Tongue (tissue), 2 donors: ENCODE results near the gene PCDHGC4. TPM values are rescaled to one million over a fixed set of nuclear protein-coding genes. Genes with fewer than 3 reads are reported as not detected.
A peak's percentile ranks its signal among the peaks of the same experiment; 100 is the strongest.

Experiments used
- DNase-seq: peaks from one replicate; pipeline ENCODE4 v3.0.0-alpha.2; 2015
- total RNA-seq: library from RNA; depleted of rRNA; stranded (reverse); fragments of >200 nt; gene quantifications from one replicate; pipeline ENCODE4 v1.2.3, GENCODE V29; 2014

Gene PCDHGC4
- 7.9 TPM for total RNA-seq

DNA sequence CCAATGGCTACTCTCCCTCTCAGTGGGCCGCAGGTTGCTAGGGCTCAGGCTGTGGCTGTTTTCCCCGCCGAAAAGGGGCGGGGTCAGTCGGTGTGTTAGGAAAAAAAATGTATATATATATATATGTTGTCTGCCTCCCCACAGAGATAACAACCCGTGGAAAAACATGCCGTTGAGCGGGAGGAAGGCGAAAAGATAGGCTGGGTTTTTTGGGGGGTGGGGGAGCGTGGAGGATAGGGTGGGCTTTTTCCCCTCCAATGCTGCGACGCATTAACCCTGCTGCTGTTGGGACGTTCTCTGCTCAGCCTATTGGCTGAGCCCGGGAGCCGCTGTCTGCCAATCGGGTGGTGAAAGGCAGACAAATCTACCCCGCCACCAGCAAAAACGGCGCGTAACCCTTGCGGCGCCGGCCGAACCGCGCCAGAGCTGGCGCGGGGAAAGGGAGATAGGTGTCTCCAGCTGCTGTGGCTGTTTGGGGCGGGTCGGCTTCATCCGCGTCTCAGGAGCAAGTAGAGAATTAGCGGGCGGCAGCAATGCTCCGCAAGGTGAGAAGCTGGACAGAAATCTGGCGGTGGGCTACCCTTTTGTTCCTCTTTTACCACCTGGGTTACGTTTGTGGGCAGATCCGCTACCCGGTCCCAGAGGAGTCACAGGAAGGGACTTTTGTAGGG lies at the start of gene PCDHGC4:
Gene PCDHGC4, plus strand, starts transcription at position 390 of the 671 bp plus-strand sequence. Its CDS starts 144 bp downstream, at position 534.
- peak; percentile 79 for DNase-seq

DNA sequence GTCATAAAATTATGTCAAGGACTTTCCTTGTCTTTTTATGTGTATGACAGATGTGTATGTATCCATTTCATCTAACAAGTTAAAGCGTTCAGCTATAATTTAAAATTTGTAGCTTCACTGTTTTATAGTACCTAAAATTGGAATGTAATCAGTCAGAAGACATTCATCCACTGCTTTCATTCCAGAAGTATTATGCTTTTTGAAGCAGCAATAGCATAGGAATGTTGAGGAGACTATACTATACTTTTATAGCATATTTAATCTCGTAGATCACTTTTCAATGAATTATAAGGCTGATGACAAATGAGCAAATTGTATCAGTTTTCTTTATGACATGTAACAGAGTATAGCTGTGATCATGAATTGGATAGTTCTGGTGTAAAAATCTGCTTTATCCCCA lies 47.6 kb upstream of the PCDHGC4 start:
- DNase-seq = no peak

DNA sequence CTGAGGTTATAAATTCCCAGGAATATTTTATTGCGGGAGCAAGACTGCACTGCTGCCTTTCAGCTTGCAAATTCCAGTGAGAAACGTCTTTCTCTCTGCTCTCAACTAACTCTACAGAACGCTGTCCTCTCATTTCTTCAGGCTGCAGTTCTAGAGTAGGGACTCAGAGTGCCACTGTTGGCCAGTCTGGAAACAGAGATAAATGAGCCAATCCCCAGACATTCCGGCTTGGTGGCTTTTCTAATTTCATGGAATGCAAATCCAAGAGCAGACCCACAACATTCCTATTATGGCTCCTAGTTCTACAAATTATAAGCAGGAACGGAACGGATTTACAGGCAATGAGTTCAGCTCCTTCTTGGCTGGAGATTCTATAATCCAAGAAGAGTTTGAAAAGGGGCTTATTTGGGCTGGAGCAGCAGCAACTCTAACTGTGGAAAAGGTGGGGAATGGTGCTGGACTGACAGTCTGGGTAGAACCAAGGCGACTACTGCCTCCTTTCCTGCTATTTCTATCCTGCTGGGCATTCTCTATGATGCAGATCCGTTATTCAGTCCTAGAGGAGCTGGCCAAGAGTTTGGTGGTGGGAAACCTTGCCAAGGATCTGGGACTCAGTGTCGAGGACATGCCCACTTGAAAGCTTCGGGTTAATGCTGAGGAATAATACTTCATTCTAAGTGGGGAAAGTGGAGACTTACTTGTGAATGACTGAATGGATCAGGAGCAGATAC lies 45.3 kb upstream of the PCDHGC4 start:
- DNase-seq = no peak

DNA sequence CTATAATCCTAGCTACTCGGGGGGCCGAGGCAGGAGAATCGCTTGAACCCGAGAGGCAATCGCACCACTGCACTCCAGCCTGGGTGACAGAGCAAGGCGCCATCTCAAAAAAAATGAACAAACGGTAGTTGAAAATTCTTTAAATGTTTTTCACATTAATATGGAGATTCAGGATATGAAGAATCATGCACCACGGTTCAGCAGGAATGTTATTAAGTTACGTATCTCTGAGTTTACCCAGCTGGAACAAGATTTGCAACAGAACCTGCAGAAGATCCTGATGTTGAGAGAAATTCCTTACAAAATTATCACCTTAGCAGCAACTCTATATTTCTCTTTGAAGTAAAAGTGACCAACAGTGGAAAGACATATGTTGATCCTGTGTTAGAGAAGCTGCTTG lies 44.5 kb upstream of the PCDHGC4 start:
- no peak for DNase-seq

DNA sequence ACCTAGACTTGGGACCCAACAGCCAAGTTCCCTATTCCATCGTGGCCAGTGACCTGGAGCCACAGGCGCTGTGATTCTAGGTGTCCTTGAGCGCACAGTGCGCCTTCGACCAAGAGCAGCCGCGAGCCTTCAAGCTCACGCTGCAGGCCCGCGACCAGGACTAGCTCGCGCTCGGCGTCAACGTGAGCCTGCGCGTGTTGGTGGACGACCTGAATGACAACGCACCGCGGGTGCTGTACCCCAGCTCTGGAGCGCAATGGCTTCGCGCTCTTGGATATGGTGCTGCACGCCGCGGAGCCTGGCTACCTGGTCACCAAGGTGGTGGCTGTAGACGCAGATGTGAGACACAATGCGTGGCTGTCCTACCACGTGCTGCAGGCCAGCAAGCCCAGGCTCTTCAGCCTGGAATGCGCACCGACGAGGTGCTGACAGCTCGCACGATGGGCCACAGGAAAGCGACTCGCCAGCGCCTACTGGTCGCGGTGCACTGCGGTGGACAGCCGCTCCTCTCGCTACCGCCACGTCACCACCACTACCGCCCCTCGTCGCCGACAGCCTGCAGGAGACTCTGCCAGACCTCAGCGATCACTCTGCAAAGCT lies 43.2 kb upstream of the PCDHGC4 start:
- no peak for DNase-seq

DNA sequence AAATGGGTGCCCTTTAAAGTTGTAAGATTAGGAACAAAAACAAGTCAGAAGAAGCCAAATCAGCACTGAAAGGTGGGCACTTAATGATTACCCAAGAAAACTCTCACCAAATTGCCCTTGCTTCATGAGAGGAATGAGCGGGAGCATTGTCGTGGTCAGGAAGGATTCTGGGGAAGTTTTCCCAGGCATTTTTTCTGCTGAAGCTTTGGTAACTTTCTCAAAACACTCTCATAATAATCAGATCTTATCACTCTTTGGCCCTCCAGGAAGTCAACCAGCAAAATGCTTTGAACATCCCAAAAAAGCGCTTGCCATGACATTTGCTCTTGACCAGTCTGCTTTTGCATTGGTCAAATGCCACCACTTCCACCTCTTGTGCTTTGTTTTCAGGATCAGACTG lies 19.5 kb upstream of the PCDHGC4 start:
- DNase-seq = no peak

DNA sequence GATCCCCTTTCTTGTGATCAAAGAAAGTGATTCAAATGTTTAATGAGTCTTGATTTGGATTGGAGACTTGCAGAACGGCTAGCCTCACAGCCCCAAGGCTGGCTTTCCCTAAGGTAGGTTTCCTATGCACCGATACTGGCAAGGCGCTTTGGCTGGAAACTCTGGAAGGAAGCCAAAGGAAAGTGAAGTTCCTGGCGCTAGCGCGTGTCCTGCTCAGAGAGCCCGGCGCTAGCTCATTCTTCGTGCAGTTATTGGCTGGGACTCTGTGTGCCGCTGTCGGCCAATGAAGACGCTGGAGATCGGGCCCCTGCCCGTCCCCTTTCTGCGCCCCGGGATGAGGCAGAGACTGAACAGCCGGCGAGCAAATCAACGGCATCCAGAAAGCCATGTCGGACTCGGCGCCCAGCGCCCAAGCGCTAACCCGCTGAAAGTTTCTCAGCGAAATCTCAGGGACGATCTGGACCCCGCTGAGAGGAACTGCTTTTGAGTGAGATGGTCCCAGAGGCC lies 9.2 kb upstream of the PCDHGC4 start, which contains the start of gene PCDHGC3:
Gene PCDHGC3, plus strand, starts transcription at position 342 of the 507 bp plus-strand sequence. Its CDS starts 151 bp downstream, at position 493.
- peak; percentile 98 for DNase-seq

DNA sequence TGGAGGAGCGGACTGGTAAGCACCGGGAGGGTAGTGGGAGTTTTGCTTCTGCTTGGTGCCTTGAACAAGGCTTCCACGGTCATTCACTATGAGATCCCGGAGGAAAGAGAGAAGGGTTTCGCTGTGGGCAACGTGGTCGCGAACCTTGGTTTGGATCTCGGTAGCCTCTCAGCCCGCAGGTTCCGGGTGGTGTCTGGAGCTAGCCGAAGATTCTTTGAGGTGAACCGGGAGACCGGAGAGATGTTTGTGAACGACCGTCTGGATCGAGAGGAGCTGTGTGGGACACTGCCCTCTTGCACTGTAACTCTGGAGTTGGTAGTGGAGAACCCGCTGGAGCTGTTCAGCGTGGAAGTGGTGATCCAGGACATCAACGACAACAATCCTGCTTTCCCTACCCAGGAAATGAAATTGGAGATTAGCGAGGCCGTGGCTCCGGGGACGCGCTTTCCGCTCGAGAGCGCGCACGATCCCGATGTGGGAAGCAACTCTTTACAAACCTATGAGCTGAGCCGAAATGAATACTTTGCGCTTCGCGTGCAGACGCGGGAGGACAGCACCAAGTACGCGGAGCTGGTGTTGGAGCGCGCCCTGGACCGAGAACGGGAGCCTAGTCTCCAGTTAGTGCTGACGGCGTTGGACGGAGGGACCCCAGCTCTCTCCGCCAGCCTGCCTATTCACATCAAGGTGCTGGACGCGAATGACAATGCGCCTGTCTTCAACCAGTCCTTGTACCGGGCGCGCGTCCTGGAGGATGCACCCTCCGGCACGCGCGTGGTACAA lies 8.5 kb upstream of the PCDHGC4 start:
- DNase-seq = peak; percentile 92

DNA sequence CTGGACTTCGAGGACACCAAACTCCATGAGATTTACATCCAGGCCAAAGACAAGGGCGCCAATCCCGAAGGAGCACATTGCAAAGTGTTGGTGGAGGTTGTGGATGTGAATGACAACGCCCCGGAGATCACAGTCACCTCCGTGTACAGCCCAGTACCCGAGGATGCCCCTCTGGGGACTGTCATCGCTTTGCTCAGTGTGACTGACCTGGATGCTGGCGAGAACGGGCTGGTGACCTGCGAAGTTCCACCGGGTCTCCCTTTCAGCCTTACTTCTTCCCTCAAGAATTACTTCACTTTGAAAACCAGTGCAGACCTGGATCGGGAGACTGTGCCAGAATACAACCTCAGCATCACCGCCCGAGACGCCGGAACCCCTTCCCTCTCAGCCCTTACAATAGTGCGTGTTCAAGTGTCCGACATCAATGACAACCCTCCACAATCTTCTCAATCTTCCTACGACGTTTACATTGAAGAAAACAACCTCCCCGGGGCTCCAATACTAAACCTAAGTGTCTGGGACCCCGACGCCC lies 7.7 kb upstream of the PCDHGC4 start:
- DNase-seq = peak; percentile 24

DNA sequence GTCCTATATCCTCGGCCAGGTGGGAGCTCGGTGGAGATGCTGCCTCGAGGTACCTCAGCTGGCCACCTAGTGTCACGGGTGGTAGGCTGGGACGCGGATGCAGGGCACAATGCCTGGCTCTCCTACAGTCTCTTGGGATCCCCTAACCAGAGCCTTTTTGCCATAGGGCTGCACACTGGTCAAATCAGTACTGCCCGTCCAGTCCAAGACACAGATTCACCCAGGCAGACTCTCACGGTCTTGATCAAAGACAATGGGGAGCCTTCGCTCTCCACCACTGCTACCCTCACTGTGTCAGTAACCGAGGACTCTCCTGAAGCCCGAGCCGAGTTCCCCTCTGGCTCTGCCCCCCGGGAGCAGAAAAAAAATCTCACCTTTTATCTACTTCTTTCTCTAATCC lies 7.0 kb upstream of the PCDHGC4 start:
- DNase-seq = peak; percentile 20

DNA sequence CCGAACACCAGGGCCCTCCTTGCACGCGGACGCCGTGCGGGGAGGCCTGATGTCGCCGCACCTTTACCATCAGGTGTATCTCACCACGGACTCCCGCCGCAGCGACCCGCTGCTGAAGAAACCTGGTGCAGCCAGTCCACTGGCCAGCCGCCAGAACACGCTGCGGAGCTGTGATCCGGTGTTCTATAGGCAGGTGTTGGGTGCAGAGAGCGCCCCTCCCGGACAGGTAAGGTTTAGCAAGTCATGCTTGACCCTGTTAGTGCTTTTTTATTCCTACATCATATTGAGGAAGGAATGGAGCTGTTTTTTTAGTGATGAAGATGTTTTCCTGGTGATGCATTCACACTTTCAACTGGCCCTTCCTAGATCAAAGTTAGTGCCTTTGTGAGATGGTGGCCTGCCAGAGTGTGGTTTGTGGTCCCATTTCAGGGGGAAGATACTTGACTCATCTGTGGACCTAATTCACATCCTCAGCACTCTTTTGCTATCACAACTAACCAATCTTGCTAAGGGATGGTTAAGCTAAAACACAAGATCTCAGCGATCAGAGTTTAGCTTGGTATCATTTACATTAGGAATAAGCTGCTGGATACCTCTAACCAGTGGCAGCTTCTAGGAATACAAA lies 6.4 kb upstream of the PCDHGC4 start:
- DNase-seq = peak; percentile 43

DNA sequence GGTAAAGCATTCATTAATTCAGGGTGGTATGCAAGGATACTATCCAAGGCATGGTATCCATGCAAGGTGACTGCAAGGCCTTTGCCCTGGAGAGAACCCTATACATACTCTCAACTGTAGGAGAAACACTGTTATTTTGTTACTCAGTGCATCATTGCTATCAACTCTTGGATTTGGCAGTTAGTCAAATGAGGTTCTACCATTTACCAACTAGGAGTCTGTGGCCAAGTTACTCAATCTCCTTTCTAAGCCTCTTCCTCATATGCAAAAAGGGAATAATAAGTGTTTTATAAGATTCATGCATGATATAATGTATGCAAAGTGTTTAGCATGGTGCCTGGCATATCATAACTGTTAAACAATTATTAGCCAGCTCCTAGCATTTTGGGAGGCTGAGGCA lies 5.1 kb upstream of the PCDHGC4 start:
- DNase-seq = no peak

DNA sequence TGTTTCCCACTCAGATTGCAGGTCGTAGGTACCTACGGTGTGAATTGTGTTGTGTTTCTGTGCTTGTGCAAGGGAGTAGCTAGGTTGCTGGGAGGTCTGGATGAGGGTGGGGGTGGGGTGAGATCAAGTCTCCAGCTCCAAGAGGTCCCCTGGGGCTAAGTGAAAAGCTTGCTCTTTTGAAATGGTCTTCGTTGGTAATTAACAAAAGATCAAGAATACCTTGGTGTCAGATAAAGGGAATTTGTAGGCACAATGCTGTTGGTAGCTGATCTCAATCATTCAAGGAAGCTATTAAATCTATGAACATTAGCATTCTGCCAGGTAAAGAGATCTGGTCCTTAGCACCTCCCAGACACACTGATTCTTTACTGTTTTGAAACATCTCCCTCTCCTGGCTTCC lies 928 bp upstream of the PCDHGC4 start:
- DNase-seq = no peak

DNA sequence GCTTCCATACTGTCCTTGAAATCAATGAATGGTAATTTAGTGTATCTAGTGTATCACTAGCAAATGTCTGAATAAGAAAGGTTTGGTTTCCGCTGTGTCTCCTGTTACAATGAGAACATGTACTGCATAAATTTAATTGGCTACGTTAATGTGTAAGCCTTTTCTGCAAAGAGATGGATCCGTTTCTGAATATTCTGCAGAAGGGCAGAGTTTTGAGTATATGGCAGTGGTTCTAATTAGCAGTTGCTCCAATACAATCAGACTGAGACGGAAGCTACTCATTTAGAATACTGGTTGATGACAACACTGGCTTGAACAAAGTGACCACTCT lies 555 bp upstream of the PCDHGC4 start:
- no peak for DNase-seq

DNA sequence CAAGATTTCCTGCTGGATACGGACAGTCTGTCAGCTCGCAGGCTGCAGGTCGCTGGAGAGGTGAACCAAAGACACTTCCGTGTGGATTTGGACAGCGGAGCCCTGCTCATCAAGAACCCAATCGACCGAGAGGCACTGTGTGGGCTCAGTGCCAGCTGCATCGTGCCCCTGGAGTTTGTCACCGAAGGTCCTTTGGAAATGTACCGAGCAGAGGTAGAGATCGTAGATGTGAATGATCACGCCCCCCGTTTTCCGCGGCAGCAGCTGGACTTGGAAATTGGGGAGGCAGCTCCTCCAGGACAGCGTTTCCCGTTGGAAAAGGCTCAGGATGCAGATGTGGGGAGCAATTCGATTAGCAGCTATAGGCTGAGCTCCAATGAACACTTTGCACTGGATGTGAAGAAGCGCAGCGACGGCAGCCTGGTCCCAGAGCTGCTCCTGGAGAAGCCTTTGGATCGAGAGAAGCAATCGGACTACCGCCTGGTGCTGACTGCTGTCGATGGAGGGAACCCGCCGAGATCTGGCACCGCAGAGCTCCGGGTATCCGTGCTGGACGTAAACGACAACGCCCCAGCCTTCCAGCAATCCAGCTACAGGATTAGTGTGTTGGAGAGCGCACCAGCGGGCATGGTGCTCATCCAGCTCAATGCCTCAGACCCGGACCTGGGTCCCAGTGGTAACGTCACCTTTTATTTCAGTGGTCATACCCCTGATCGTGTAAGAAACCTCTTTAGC lies 658 bp downstream of the PCDHGC4 start:
- peak; percentile 26 for DNase-seq

DNA sequence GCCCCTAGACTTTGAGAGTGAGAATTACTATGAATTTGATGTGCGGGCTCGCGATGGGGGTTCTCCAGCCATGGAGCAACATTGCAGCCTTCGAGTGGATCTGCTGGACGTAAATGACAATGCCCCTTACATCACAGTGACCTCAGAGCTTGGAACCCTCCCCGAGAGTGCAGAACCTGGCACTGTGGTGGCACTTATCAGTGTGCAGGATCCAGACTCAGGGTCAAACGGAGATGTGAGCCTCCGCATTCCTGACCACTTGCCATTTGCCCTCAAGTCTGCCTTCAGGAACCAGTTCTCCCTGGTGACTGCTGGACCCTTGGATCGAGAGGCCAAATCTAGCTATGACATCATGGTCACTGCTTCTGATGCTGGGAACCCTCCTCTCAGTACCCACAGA lies 1.3 kb downstream of the PCDHGC4 start:
- DNase-seq = no peak

DNA sequence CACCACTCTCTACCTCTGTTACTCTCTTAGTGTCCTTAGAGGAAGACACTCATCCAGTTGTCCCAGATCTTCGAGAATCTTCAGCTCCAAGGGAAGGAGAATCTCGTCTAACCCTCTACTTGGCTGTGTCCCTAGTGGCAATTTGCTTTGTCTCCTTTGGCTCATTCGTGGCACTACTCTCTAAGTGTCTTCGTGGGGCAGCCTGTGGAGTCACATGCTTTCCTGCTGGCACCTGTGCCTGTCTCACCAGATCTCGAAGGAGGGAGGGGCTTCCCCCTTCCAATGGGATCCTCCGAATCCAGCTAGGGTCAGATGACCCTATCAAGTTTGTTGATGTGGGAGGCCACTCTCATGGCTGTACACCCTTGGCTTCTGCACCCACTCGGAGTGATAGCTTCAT lies 2.3 kb downstream of the PCDHGC4 start:
- DNase-seq = no peak

DNA sequence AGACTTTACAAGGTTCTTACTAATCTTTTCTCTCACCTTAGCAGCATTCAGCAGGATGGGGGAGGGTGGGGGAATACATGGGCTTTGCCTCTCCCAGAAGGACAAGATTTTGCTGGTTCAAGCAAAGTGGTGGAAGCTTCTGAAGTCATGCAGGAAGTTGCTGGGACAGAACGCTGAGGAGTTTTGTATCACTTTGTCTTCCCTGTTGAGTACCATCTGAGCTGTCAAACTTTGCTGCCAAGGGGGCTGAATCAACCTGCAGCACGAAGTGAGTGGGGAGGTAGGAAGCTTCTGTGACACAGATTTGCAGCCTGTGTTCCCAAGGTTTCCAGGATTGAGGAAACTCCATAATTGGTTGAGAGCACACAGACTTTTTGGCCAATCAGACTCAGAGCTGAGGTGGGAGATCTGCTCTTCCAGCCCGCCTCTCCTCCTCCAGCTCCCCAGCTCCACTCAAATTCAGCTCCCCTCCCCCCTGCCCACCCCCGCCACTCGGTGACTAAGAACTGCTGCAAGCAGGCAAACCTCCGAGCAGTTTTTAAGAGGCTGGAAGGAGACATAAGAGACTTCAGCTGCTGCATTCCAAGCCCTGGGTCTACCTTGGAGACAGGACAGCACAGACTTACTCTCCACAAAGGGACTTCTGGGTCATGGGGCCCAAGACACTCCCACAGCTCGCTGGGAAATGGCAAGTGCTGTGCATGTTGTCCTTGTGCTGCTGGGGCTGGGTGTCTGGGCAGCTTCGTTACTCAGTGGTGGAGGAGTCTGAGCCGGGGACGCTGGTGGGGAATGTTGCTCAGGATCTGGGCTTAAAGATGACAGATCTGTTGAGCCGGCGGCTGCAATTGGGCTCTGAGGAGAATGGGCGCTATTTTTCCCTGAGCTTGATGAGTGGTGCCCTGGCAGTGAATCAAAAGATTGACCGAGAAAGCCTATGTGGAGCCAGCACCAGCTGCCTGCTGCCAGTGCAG lies 4.0 kb downstream of the PCDHGC4 start, which contains the start of gene PCDHGC5:
Gene PCDHGC5, plus strand, starts transcription at position 491 of the 971 bp plus-strand sequence. Its CDS starts 160 bp downstream, at position 651.
- DNase-seq = no peak

DNA sequence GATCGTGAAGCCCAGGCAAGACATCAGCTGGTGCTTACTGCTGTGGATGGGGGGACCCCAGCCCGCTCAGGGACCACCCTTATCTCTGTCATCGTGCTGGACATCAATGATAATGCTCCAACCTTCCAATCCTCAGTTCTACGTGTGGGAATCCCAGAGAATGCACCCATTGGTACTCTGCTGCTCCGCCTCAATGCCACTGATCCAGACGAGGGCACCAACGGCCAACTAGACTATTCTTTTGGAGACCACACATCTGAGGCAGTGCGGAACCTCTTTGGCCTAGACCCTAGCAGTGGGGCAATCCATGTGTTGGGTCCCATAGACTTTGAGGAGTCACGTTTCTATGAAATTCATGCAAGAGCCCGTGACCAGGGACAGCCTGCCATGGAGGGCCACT lies 5.0 kb downstream of the PCDHGC4 start:
- no peak for DNase-seq

DNA sequence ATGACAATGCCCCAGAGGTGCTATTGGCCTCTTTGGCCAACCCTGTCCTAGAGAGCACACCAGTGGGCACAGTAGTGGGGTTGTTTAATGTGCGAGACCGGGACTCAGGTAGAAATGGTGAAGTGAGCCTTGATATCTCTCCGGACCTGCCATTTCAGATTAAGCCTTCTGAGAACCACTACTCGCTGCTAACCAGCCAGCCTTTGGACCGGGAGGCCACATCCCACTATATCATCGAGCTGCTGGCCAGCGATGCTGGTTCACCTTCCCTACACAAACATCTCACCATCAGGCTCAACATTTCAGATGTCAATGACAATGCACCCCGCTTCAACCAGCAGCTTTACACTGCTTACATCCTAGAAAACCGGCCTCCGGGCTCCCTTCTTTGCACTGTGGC lies 5.4 kb downstream of the PCDHGC4 start:
- no peak for DNase-seq
